ENCODE results near the gene APOA4. TPM values are rescaled to one million over a fixed set of nuclear protein-coding genes. Genes with fewer than 3 reads are reported as not detected.

The APOA4 gene
- total and polyA plus RNA-seq, 2 of the 13 experiments (the other 11 are each of a cell fraction or from before 2014, with no cell fraction given): 3.8 to 7.2 TPM

GRCh38 chr11:116791002-116791812 lies 31.9 kb downstream of the APOA4 start (continued):
- TF ChIP-seq ZNF607 (CRISPR knock-in tag; IDR thresholded peaks at IDR 0.05; ENCODE audit: borderline replicate concordance) (0 out of 2 replicates have a peak, but pooled peaks have one; percentile 20), ZNF710 (CRISPR knock-in tag; IDR thresholded peaks at IDR 0.05; ENCODE audit: borderline replicate concordance) (peak; percentile 52; the same call in 1 of the 2 replicates), BHLHE40 (IDR thresholded peaks at IDR 0.05; ENCODE audit: low read length) (no peak), CBX2 (IDR thresholded peaks at IDR 0.05; ENCODE audit: low read depth, low read length) (no peak), CBX2 (CRISPR knock-in tag; IDR thresholded peaks at IDR 0.05; ENCODE audit: low read depth) (no peak), KLF15 (CRISPR knock-in tag; IDR thresholded peaks at IDR 0.05; ENCODE audit: borderline replicate concordance) (no peak), RNF219 (CRISPR knock-in tag; IDR thresholded peaks at IDR 0.05) (no peak), TCF12 (IDR thresholded peaks at IDR 0.05) (no peak), TCF12 (CRISPR knock-in tag; IDR thresholded peaks at IDR 0.05) (no peak), PTBP1 (IDR thresholded peaks at IDR 0.05; ENCODE audit: low read depth, low read length, poor library complexity, severe bottlenecking) (no peak), ISX (CRISPR knock-in tag; conservative IDR thresholded peaks at IDR 0.05) (no peak), KDM5A (IDR thresholded peaks at IDR 0.05; ENCODE audit: borderline replicate concordance, low read length) (no peak), FOXK1 (CRISPR knock-in tag; IDR thresholded peaks at IDR 0.05; ENCODE audit: borderline replicate concordance, low read depth) (peak; percentile 29; the same call in 1 of the 2 replicates), ASH2L (IDR thresholded peaks at IDR 0.05; ENCODE audit: insufficient read length, low read depth, low read length) (no peak), SMAD9 (CRISPR knock-in tag; IDR thresholded peaks at IDR 0.05) (no peak), FOXM1 (CRISPR knock-in tag; IDR thresholded peaks at IDR 0.05) (no peak), GPN1 (CRISPR knock-in tag; IDR thresholded peaks at IDR 0.05; ENCODE audit: borderline replicate concordance) (no peak), ZNF552 (CRISPR knock-in tag; IDR thresholded peaks at IDR 0.05; ENCODE audit: borderline replicate concordance) (no peak), TGIF2 (CRISPR knock-in tag; IDR thresholded peaks at IDR 0.05) (peak; percentile 71), RFX1 (IDR thresholded peaks at IDR 0.05) (no peak), JARID2 (CRISPR knock-in tag; IDR thresholded peaks at IDR 0.05; ENCODE audit: insufficient replicate concordance) (no peak), TBX3 (IDR thresholded peaks at IDR 0.05; ENCODE audit: borderline replicate concordance) (no peak), MIXL1 (CRISPR knock-in tag; IDR thresholded peaks at IDR 0.05) (no peak; the same call in 1 of the 2 replicates), ZSCAN25 (CRISPR knock-in tag; IDR thresholded peaks at IDR 0.05) (peak; percentile 85), ZNF362 (CRISPR knock-in tag; IDR thresholded peaks at IDR 0.05; ENCODE audit: borderline replicate concordance) (0 out of 2 replicates have a peak, but pooled peaks have one; percentile 27)

All from HepG2 (cell line).